A549 treated with RU486 at 1 μM for 4 hours (cell line): ENCODE measurements around the gene LEMD2. TPM values are rescaled to one million over a fixed set of nuclear protein-coding genes. Genes with fewer than 3 reads are reported as not detected.

ENCODE experiments used
- total RNA-seq: library from RNA; stranded (reverse); fragments of 200-300 nt; extraction: Qiagen RNA extraction; gene quantifications from 5 replicates; pipeline ENCODE4 v1.2.3, GENCODE V29; 2022; ENCODE audit warnings: low read depth

Gene LEMD2
- 33.2 to 42.4 TPM (median 41.5 TPM) in 5 replicates for total RNA-seq

DNA sequence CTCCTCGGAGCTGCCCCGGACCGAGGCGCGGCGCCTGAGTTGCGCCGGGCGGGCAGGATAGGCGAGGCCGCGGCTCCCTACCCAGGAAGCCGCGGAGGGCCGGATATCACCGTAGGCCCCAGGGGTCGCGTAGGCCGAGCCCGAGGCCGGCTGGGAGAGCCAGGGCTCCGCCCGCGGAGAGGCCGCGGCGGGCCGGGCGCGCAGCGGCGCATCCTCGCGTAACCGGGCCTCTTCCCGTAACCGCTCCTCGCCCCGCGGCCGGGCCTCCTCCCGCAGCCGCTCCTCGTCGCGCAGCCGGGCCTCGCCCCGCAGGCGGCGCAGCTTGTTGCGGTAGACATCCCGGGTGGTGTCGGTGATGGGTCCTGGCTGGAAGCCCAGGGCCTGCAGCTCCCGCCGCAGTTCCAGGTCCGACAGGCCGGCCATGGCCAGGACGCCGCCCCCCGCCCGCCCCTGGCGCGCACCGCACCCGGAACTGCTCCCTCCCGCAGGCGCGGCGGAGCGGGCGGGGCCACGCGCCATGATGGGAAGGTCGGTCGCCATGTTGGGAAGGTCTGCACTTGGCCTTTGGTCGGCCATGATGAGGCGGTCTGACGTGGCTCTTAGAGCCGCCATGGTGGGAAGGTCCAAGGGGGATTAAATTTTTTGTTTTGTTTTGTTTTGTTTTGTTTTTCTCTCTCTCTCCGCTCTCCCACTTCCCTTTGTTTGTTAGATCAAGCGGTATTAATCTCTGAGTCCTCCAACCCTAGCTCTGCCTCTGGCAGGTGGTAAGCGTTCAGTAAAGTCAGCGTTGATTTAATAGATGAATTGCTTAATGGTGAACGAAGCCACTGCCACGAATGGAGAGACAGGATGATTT, at the start of gene LEMD2:
Gene LEMD2, minus strand, starts transcription at position 437 of the 856 bp plus-strand sequence. Its CDS starts 14 bp downstream, at position 423.

DNA sequence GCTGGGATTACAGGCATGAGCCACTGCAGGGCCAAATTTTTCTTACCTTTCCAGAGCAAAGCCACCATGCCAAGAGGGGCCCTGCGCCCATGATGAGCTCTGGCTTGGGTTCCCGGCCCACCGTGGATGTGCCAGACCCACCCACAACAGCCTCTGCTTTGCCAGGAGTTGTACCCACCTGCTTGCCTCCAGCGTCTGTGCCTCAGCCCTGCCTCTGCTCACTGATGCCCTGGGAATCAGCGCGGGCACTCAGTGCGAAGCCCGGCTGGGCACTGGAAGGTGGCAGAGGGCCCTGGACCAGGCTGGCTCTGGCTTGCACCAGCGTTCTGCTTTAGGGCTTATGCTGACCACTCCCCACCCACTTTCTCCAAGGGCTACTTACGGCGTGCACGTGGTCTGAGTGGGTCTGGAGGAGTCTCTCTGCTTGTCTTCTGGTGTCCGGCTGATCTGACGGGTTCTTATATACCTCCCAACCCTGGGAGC, 14.7 kb upstream of the LEMD2 start, which contains the start of gene MLN:
Gene MLN, minus strand, starts transcription at position 433 of the 483 bp plus-strand sequence. CDS start 2,840 bp downstream, outside the sequence.

DNA sequence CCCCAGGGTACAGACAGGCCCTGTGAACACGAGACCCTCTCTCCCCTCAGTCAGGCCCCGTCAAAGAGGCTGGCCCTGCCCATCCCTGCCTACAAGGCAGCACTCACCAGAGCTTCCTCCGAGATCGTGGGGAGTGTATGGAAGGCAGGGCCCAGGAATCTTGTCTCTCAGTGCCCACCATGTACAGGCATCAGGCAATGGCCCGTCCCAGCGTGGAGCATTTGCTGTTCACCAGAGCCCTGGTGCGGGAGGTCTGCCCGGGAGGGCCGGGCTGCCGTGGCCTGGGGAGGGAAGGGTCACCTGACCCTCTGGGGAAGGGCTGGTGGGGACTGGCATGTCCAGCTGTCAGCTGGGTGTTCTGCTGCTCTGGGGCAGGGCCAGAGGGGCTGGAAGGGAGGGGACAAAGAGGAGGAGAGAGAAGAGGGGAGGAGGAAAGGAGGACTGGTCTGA, 42.3 kb downstream of the LEMD2 start, which contains the start of gene IP6K3:
Gene IP6K3, minus strand, starts transcription at position 255 of the 450 bp plus-strand sequence. CDS start 11,429 bp downstream, outside the sequence.

Other genes starting within 250 kb of the LEMD2 start
- 31.0 to 41.1 TPM (median 37.1 TPM) in 5 replicates for gene BAK1, start 208.9 kb downstream of the LEMD2 start, total RNA-seq
- gene ITPR3, start 167.8 kb downstream of the LEMD2 start, total RNA-seq, result 30.2 to 44.3 TPM (median 36.9 TPM) in 5 replicates
- 74.0 to 141 TPM (median 99.5 TPM) in 5 replicates for gene UQCC2, start 77.4 kb downstream of the LEMD2 start, total RNA-seq
- gene IP6K3, start 42.2 kb downstream of the LEMD2 start, total RNA-seq, result 0.08 to 0.19 TPM (median 0.12 TPM) in 3 of 5 replicates, not detected in the others
- gene MLN, start 14.9 kb upstream of the LEMD2 start, total RNA-seq, result not detected in 5 replicates